ENCODE measurements around the gene EHMT2.
A peak's percentile ranks its signal among the peaks of the same experiment; 100 is the strongest.

The EHMT2 gene

GRCh38 chr6:31883676-31884075 is 13.8 kb downstream of the EHMT2 start:
- H3K9me3 ChIP-seq (ENCODE audit: control insufficient read depth, insufficient read depth, low read depth, low read length) = no peaks in the 10 kb centered on the region
- H3K4me3 ChIP-seq (ENCODE audit: low read depth, low read length) = no peak overlapping the region
- no peaks in the 10 kb centered on the region for H3K4me1 ChIP-seq (ENCODE audit: control insufficient read depth, insufficient read depth, low read length)
- no peak overlapping the region for H3K27ac ChIP-seq (ENCODE audit: extremely low read depth, low read depth, low read length)
- no peak for TF ChIP-seq ZNF510 (tag by site-specific recombination; IDR thresholded peaks at IDR 0.05; ENCODE audit: insufficient replicate concordance)
- no peak for TF ChIP-seq ZNF404 (tag by site-specific recombination; IDR thresholded peaks at IDR 0.05)
- TF ChIP-seq ZFP3 (tag by site-specific recombination; IDR thresholded peaks at IDR 0.05; ENCODE audit: low read depth) = no peak
- TF ChIP-seq MYNN (tag by site-specific recombination; IDR thresholded peaks at IDR 0.05; ENCODE audit: borderline replicate concordance) = no peak
- TF ChIP-seq ZNF600 (tag by site-specific recombination; IDR thresholded peaks at IDR 0.05) = no peak
- TF ChIP-seq GLIS2 (tag by site-specific recombination; IDR thresholded peaks at IDR 0.05) = no peak
- TF ChIP-seq BCL11A (tag by site-specific recombination; IDR thresholded peaks at IDR 0.05; ENCODE audit: low read depth) = no peak
- TF ChIP-seq PRDM1 (tag by site-specific recombination; IDR thresholded peaks at IDR 0.05) = no peak
- ChIA-PET POLR2A (interaction anchor here (0.7 to 1.4 kb wide), 3 partner anchors 17 to 56 kb away, joined by 3 to 6 read pairs (median 3); partner anchors contain the start of genes HSPA1B and NEU1), CTCF (interaction anchor here (0.6 to 1.7 kb wide), 3 partner anchors 114 to 203 kb away, joined by 3 to 5 read pairs (median 4); partner anchors contain the start of gene LY6G5C)
- peaks cover 44 to 87% of the 10 kb centered on the region in 2 experiments for H3K36me3 ChIP-seq (ENCODE audit: control insufficient read depth in 2 of 2, insufficient read depth in 1 of 2, low read length in 2 of 2)

DNA sequence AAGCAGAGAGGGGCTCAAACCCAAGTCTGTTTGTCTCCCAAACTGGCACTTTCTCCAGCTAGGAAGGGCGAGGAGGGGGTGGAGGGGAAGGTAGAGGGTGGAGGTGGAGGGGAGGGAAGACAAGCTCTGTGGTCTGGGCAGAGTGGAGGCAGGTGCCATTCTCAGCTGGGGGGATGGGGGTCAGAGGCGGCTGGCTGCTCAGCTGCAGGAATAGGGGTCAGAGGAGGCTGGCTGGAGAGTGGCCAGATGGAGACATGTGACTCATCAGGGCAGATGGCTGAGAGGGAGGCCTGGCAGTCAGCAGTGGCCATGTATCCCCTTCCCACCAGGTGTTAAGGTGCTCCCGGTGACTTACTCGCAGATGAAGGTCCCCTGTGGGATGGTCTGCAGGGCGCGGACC is 15.2 kb downstream of the EHMT2 start:
- CTCF ChIA-PET = interaction anchor here (0.7 kb wide), 1 partner anchor 273 kb away, joined by 3 read pairs; no protein-coding TSS in a partner anchor
- Histone ChIP-seq H3K27ac (ENCODE audit: extremely low read depth, low read depth, low read length) (no peak overlapping the region), H3K36me3 (ENCODE audit: control insufficient read depth in 2 of 2, insufficient read depth in 1 of 2, low read length in 2 of 2) (peaks cover 44 to 74% of the 10 kb centered on the region in 2 experiments), H3K4me3 (ENCODE audit: low read depth, low read length) (no peak overlapping the region), H3K9me3 (ENCODE audit: control insufficient read depth, insufficient read depth, low read depth, low read length) (no peaks in the 10 kb centered on the region), H3K4me1 (ENCODE audit: control insufficient read depth, insufficient read depth, low read length) (no peaks in the 10 kb centered on the region; the same call in 1 of the 2 replicates)
- POLR2A ChIA-PET = no interaction called here
- no peak for TF ChIP-seq ZNF518A (tag by site-specific recombination; conservative IDR thresholded peaks at IDR 0.05; ENCODE audit: low read depth)
- TF ChIP-seq EGR2 (tag by site-specific recombination; IDR thresholded peaks at IDR 0.05; ENCODE audit: low read depth) = peak; percentile 40; the same call in 1 of the 2 replicates
- TF ChIP-seq GLIS1 (tag by site-specific recombination; IDR thresholded peaks at IDR 0.05) = peak; percentile 22; the same call in 1 of the 2 replicates
- peak; percentile 64 for TF ChIP-seq ZNF398 (tag by site-specific recombination; IDR thresholded peaks at IDR 0.05)
- TF ChIP-seq ZIC2 (tag by site-specific recombination; IDR thresholded peaks at IDR 0.05) = peak; percentile 22; the same call in 1 of the 2 replicates
- TF ChIP-seq CTCF (tag by site-specific recombination; IDR thresholded peaks at IDR 0.05) = no peak
- no peak for TF ChIP-seq SCRT2 (tag by site-specific recombination; IDR thresholded peaks at IDR 0.05)
